Stimulated activated memory B cell treated with anti-CD40 and anti-IgM and Interleukin-4, amounts not matched to agents 10 μg/mL and 1 μg/mL and 100 μg/mL, for 72 hours (primary cell): ENCODE results near the gene MAPKAP1.

Experiments used
- ATAC-seq: fragments of 150-1000 bp; cut with Tn5 transposase; 2 replicates; pipeline ENCODE4 v1.10.0; 2021
- H3K27ac Mint-ChIP-seq: one replicate; pipeline ENCODE4 v1.8.0; 2022; ENCODE audit warnings: mild to moderate bottlenecking, mixed read lengths
- H3K27me3 Mint-ChIP-seq: one replicate; pipeline ENCODE4 v1.8.0; 2022; ENCODE audit warnings: mixed read lengths
- H3K36me3 Mint-ChIP-seq: one replicate; pipeline ENCODE4 v1.8.0; 2022; ENCODE audit warnings: mixed read lengths
- H3K4me1 Mint-ChIP-seq: one replicate; pipeline ENCODE4 v1.8.0; 2022; ENCODE audit warnings: mixed read lengths
- H3K4me3 Mint-ChIP-seq: one replicate; pipeline ENCODE4 v1.8.0; 2022; ENCODE audit warnings: mild to moderate bottlenecking, moderate library complexity, mixed read lengths
- H3K9me3 Mint-ChIP-seq: one replicate; pipeline ENCODE4 v1.8.0; 2022; ENCODE audit warnings: mixed read lengths

The MAPKAP1 gene

GRCh38 chr9:125467116-125467740 is 239.8 kb downstream of the MAPKAP1 start:
- no peak overlapping the region for H3K4me3 Mint-ChIP-seq
- H3K4me1 Mint-ChIP-seq = no peaks in the 10 kb centered on the region
- peaks cover 40% of the 10 kb centered on the region for H3K36me3 Mint-ChIP-seq
- no peaks in the 10 kb centered on the region for H3K9me3 Mint-ChIP-seq
- no peak for ATAC-seq
- H3K27ac Mint-ChIP-seq = no peak overlapping the region
- H3K27me3 Mint-ChIP-seq = no peaks in the 10 kb centered on the region

GRCh38 chr9:125466411-125466810 is 240.6 kb downstream of the MAPKAP1 start:
- peaks cover 47% of the 10 kb centered on the region for H3K36me3 Mint-ChIP-seq
- no peaks in the 10 kb centered on the region for H3K27me3 Mint-ChIP-seq
- no peaks in the 10 kb centered on the region for H3K4me1 Mint-ChIP-seq
- H3K9me3 Mint-ChIP-seq = no peaks in the 10 kb centered on the region
- no peak overlapping the region for H3K4me3 Mint-ChIP-seq
- no peak overlapping the region for H3K27ac Mint-ChIP-seq
- no peak for ATAC-seq

GRCh38 chr9:125464591-125465385 is 242.2 kb downstream of the MAPKAP1 start:
- no peaks in the 10 kb centered on the region for H3K4me1 Mint-ChIP-seq
- no peaks in the 10 kb centered on the region for H3K9me3 Mint-ChIP-seq
- peaks cover 48% of the 10 kb centered on the region for H3K36me3 Mint-ChIP-seq
- no peak for ATAC-seq
- no peaks in the 10 kb centered on the region for H3K27me3 Mint-ChIP-seq
- no peak overlapping the region for H3K4me3 Mint-ChIP-seq
- H3K27ac Mint-ChIP-seq = no peak overlapping the region

GRCh38 chr9:125463926-125464325 is 243.1 kb downstream of the MAPKAP1 start:
- Mint-ChIP-seq H3K4me3 (no peak overlapping the region), H3K27ac (no peak overlapping the region), H3K36me3 (peaks cover 47% of the 10 kb centered on the region), H3K9me3 (peaks cover 3% of the 10 kb centered on the region), H3K27me3 (no peaks in the 10 kb centered on the region), H3K4me1 (no peaks in the 10 kb centered on the region)
- no peak for ATAC-seq

GRCh38 chr9:125462861-125463291 is 244.1 kb downstream of the MAPKAP1 start:
- Mint-ChIP-seq H3K4me3 (no peak overlapping the region), H3K27ac (no peak overlapping the region)

GRCh38 chr9:125461636-125462190 is 245.3 kb downstream of the MAPKAP1 start:
- ATAC-seq = no peak
- H3K9me3 Mint-ChIP-seq = peaks cover 9% of the 10 kb centered on the region
- H3K36me3 Mint-ChIP-seq = peaks cover 57% of the 10 kb centered on the region
- H3K27ac Mint-ChIP-seq = no peak overlapping the region
- H3K4me1 Mint-ChIP-seq = no peaks in the 10 kb centered on the region
- no peaks in the 10 kb centered on the region for H3K27me3 Mint-ChIP-seq
- no peak overlapping the region for H3K4me3 Mint-ChIP-seq

More at GRCh38 chr9:125462861-125463291, 244.1 kb downstream of the MAPKAP1 start:
- Mint-ChIP-seq H3K9me3 (peaks cover 3% of the 10 kb centered on the region), H3K27me3 (no peaks in the 10 kb centered on the region), H3K4me1 (no peaks in the 10 kb centered on the region), H3K36me3 (peaks cover 46% of the 10 kb centered on the region)
- no peak for ATAC-seq

- H3K36me3 Mint-ChIP-seq = peaks cover 64% of the 10 kb centered on the region
- no peaks in the 10 kb centered on the region for H3K27me3 Mint-ChIP-seq
- no peak overlapping the region for H3K27ac Mint-ChIP-seq
Observed at GRCh38 chr9:125460883-125461635, 245.9 kb downstream of the MAPKAP1 start.

GRCh38 chr9:125460346-125460745 is 246.7 kb downstream of the MAPKAP1 start:
- peaks cover 69% of the 10 kb centered on the region for H3K36me3 Mint-ChIP-seq

More at GRCh38 chr9:125460883-125461635, 245.9 kb downstream of the MAPKAP1 start:
- H3K4me1 Mint-ChIP-seq = no peaks in the 10 kb centered on the region
- H3K9me3 Mint-ChIP-seq = peaks cover 12% of the 10 kb centered on the region
- H3K4me3 Mint-ChIP-seq = no peak overlapping the region
- no peak for ATAC-seq

GRCh38 chr9:125457357-125457756 is 249.7 kb downstream of the MAPKAP1 start:
- H3K27me3 Mint-ChIP-seq = no peaks in the 10 kb centered on the region
- H3K9me3 Mint-ChIP-seq = peaks cover 13% of the 10 kb centered on the region
- H3K4me3 Mint-ChIP-seq = no peak overlapping the region
- no peaks in the 10 kb centered on the region for H3K4me1 Mint-ChIP-seq
- no peak for ATAC-seq
- H3K27ac Mint-ChIP-seq = no peak overlapping the region
- H3K36me3 Mint-ChIP-seq = peaks cover 65% of the 10 kb centered on the region

More at GRCh38 chr9:125460346-125460745, 246.7 kb downstream of the MAPKAP1 start:
- no peaks in the 10 kb centered on the region for H3K4me1 Mint-ChIP-seq
- no peak overlapping the region for H3K27ac Mint-ChIP-seq
- H3K9me3 Mint-ChIP-seq = peaks cover 13% of the 10 kb centered on the region
- no peak overlapping the region for H3K4me3 Mint-ChIP-seq
- H3K27me3 Mint-ChIP-seq = no peaks in the 10 kb centered on the region
- no peak for ATAC-seq

GRCh38 chr9:125455876-125456275 is 251.1 kb downstream of the MAPKAP1 start:
- Mint-ChIP-seq H3K4me1 (peaks cover 1% of the 10 kb centered on the region), H3K9me3 (peaks cover 13% of the 10 kb centered on the region), H3K36me3 (peaks cover 65% of the 10 kb centered on the region), H3K4me3 (no peak overlapping the region), H3K27ac (no peak overlapping the region), H3K27me3 (no peaks in the 10 kb centered on the region)
- no peak for ATAC-seq

- H3K4me1 Mint-ChIP-seq = peaks cover 9% of the 10 kb centered on the region
- H3K9me3 Mint-ChIP-seq = peaks cover 13% of the 10 kb centered on the region
- no peak overlapping the region for H3K27ac Mint-ChIP-seq
- no peaks in the 10 kb centered on the region for H3K27me3 Mint-ChIP-seq
- peaks cover 64% of the 10 kb centered on the region for H3K36me3 Mint-ChIP-seq
- ATAC-seq = no peak
- H3K4me3 Mint-ChIP-seq = no peak overlapping the region
Observed at GRCh38 chr9:125455132-125455531, 251.9 kb downstream of the MAPKAP1 start.

- Mint-ChIP-seq H3K4me1 (peaks cover 51% of the 10 kb centered on the region), H3K9me3 (no peaks in the 10 kb centered on the region), H3K4me3 (peak overlapping the region; percentile 38), H3K27ac (peak overlapping the region; percentile 56), H3K36me3 (peaks cover 61% of the 10 kb centered on the region), H3K27me3 (no peaks in the 10 kb centered on the region)
- ATAC-seq = peak; percentile 34
Observed at GRCh38 chr9:125447202-125447802, 259.7 kb downstream of the MAPKAP1 start.

- H3K9me3 Mint-ChIP-seq = no peaks in the 10 kb centered on the region
- H3K27me3 Mint-ChIP-seq = no peaks in the 10 kb centered on the region
- H3K36me3 Mint-ChIP-seq = peaks cover 59% of the 10 kb centered on the region
- H3K27ac Mint-ChIP-seq = peak overlapping the region; percentile 56
- peak overlapping the region; percentile 38 for H3K4me3 Mint-ChIP-seq
- peak; percentile 100 for ATAC-seq
- peaks cover 51% of the 10 kb centered on the region for H3K4me1 Mint-ChIP-seq
Observed at GRCh38 chr9:125446561-125447094, 260.4 kb downstream of the MAPKAP1 start.

GRCh38 chr9:125444956-125445506 is 262.0 kb downstream of the MAPKAP1 start:
- no peaks in the 10 kb centered on the region for H3K27me3 Mint-ChIP-seq

More at GRCh38 chr9:125444956-125445506, 262.0 kb downstream of the MAPKAP1 start:
- no peak for ATAC-seq
- H3K4me1 Mint-ChIP-seq = peaks cover 41% of the 10 kb centered on the region
- peak overlapping the region; percentile 27 for H3K27ac Mint-ChIP-seq
- H3K36me3 Mint-ChIP-seq = peaks cover 52% of the 10 kb centered on the region
- no peak overlapping the region for H3K4me3 Mint-ChIP-seq
- no peaks in the 10 kb centered on the region for H3K9me3 Mint-ChIP-seq
